Lower leg skin (tissue), 4 donors: ENCODE results near the gene MYO1A. TPM values are rescaled to one million over a fixed set of nuclear protein-coding genes. Genes with fewer than 3 reads are reported as not detected.

Experiments
- DNase-seq, 2 donors: peaks; one replicate each; pipeline ENCODE4 v3.0.0-alpha.2; 2019; ENCODE audit warnings: low spot score in 2 of 2
- H3K4me3 ChIP-seq: fragments of 200-600 bp; sonication (generic); 2 replicates; pipeline ENCODE4 v1.5.1; 2017; ENCODE audit warnings: mild to moderate bottlenecking, low read depth; ENCODE audit not compliant: poor library complexity, severe bottlenecking
- POLR2A ChIP-seq, 2 donors: fragments of 450-650 bp; IDR thresholded peaks; one replicate each; pipeline ENCODE4 v1.6.1; 2016 to 2017; ENCODE audit warnings: antibody characterized with exemption in 2 of 2, mild to moderate bottlenecking in 1 of 2, moderate library complexity in 1 of 2
- WGBS, 2 donors: methylation state at CpG; one replicate each; pipeline ENCODE4 v1.1.5; 2018; 5-methylcytosine and 5-hydroxymethylcytosine counted together
- intact Hi-C: fragments of 100-400 bp; cut with DNase I; formaldehyde crosslinking; loops from one replicate; pipeline ENCODE4 v1.15.0; 2023; ENCODE audit warnings: low total_unique reads
- total RNA-seq, 4 donors: library from RNA; depleted of rRNA; stranded (reverse); fragments of >200 nt; gene quantifications; one replicate each; pipeline ENCODE4 v1.1.0, GENCODE V29; 2016
- TF ChIP-seq, protein P1 (sequence below), 3 donors: fragments of 450-650 bp; IDR thresholded peaks; one replicate each; pipeline ENCODE4 v1.5.1; 2016; ENCODE audit warnings: antibody characterized with exemption in 3 of 3, mild to moderate bottlenecking in 3 of 3, moderate library complexity in 2 of 3

Gene MYO1A
- total RNA-seq, 4 donors from 2014 or later, result 0.30 to 2.0 (median 0.39) TPM; not detected in 1

DNA sequence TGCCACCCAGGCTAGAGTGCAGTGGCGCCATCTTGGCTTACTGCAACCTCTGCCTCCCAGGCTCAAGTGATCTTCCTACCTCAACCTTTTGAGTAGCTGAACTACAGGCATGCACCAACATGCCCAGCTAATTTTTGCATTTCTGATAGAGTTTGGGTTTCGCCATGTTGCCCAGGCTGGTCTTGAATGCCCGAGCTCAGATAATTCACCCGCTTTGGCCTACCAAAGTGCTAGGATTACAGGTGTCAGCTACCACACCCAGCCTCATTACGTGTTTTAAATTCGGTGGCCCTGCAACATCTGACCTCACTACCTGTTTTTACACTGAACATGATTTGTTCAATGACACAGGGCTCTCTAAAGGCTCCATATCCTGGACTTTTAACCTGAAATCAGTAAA is 69.7 kb downstream of the MYO1A start:
- intact Hi-C loops, result no loop called here
- TF ChIP-seq, protein P1, sequence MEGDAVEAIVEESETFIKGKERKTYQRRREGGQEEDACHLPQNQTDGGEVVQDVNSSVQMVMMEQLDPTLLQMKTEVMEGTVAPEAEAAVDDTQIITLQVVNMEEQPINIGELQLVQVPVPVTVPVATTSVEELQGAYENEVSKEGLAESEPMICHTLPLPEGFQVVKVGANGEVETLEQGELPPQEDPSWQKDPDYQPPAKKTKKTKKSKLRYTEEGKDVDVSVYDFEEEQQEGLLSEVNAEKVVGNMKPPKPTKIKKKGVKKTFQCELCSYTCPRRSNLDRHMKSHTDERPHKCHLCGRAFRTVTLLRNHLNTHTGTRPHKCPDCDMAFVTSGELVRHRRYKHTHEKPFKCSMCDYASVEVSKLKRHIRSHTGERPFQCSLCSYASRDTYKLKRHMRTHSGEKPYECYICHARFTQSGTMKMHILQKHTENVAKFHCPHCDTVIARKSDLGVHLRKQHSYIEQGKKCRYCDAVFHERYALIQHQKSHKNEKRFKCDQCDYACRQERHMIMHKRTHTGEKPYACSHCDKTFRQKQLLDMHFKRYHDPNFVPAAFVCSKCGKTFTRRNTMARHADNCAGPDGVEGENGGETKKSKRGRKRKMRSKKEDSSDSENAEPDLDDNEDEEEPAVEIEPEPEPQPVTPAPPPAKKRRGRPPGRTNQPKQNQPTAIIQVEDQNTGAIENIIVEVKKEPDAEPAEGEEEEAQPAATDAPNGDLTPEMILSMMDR (IDR thresholded peaks at IDR 0.05), result no peak
- no peak for TF ChIP-seq POLR2A (IDR thresholded peaks at IDR 0.05)
- no peak for DNase-seq
- no peak overlapping the region for H3K4me3 ChIP-seq
- WGBS, 2 donors, result 73 to 79% methylated on average over 6 of the region's 6 CpGs

DNA sequence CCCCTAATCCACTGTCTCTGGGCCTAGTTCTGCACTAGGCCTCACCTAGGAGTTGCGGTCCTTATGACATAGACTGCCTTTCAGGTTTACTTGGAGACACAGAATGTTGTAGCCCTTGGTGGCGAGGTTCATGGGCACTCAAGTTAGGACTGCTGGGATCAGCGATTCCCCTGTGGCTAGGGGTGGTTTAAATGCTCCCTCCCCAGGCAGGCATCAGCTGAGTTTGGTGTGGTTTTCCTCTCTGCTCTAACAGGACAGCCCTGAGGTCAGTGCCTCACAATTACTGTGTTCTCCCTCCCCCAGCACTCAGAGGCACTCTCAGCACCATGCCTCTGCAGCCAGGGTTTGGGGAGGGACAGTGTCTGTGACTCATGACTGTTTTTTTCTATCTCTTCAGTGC is 70.3 kb downstream of the MYO1A start:
- no peak for DNase-seq
- TF ChIP-seq, protein P1 (IDR thresholded peaks at IDR 0.05), result no peak
- TF ChIP-seq POLR2A (IDR thresholded peaks at IDR 0.05), result no peak
- WGBS, 2 donors, result 97 to 100% methylated on average over 3 of the region's 3 CpGs
- no peak overlapping the region for H3K4me3 ChIP-seq
- intact Hi-C loops, result no loop called here

Other genes starting within 250 kb of the MYO1A start
- 100 to 1,000 TPM in 2 of 4 donors, 10 to 100 TPM in 2; 71.0 to 161 (median 105) TPM for gene SDR9C7, start 115.7 kb downstream of the MYO1A start, total RNA-seq
- 1 to 10 TPM in 2 of 4 donors, under 1 TPM in 2; 0.84 to 4.7 (median 1.0) TPM for gene RDH16, start 92.5 kb downstream of the MYO1A start, total RNA-seq
- gene ZBTB39, start 43.6 kb downstream of the MYO1A start, total RNA-seq, result 1 to 10 TPM; 5.2 to 6.1 (median 6.1) TPM
- gene TAC3, start 33.6 kb downstream of the MYO1A start, total RNA-seq, result under 1 TPM in 1 of 4 donors, not detected in 3; 0.46 TPM
- gene NEMP1, start 28.7 kb upstream of the MYO1A start, total RNA-seq, result 1 to 10 TPM; 7.0 to 9.2 (median 7.9) TPM
- gene NAB2, start 39.0 kb upstream of the MYO1A start, total RNA-seq, result 10 to 100 TPM; 44.1 to 89.6 (median 64.6) TPM
- gene STAT6, start 61.2 kb upstream of the MYO1A start, total RNA-seq, result 100 to 1,000 TPM; 105 to 210 (median 129) TPM
- 100 to 1,000 TPM in 2 of 4 donors, 10 to 100 TPM in 2; 93.4 to 156 (median 101) TPM for gene LRP1, start 78.4 kb upstream of the MYO1A start, total RNA-seq
- gene LRP1-AS, start 97.5 kb upstream of the MYO1A start, total RNA-seq, result not detected
- 10 to 100 TPM; 18.4 to 21.3 (median 19.9) TPM for gene NXPH4, start 166.7 kb upstream of the MYO1A start, total RNA-seq
- gene SHMT2, start 179.6 kb upstream of the MYO1A start, total RNA-seq, result 10 to 100 TPM; 62.4 to 71.8 (median 67.4) TPM
- gene STAC3, start 201.1 kb upstream of the MYO1A start, total RNA-seq, result 1 to 10 TPM in 2 of 4 donors, under 1 TPM in 2; 0.71 to 3.8 (median 1.5) TPM